K562 (cell line): ENCODE data around the gene DCUN1D1. TPM values are rescaled to one million over a fixed set of nuclear protein-coding genes. Genes with fewer than 3 reads are reported as not detected.
A peak's percentile ranks its signal among the peaks of the same experiment; 100 is the strongest.

Experiments used
- ATAC-seq: fragments of 200-7000 bp; cut with Tn5 transposase; 3 replicates; pipeline ENCODE4 v1.9.1; 2020; ENCODE audit warnings: moderate library complexity
- BruUV-seq: library from RNA; stranded (reverse); fragments of 400-500 nt; replicated peaks from 2 replicates; lab custom pipeline; 2021; lab: Mats Ljungman, UMichigan
- CTCF ChIA-PET: fragments of 300-600 bp; formaldehyde crosslinking; extraction: SDS; loops from one replicate; lab custom pipeline; 2021; ENCODE audit warnings: low intra/inter-chr PET ratio; lab: Yijun Ruan, JAX
- POLR2A ChIA-PET: fragments of 300-600, 350-650 bp; sonication (Branson Sonifier 250); formaldehyde crosslinking; extraction: SDS; loops from one replicate; lab custom pipeline; 2021; ENCODE audit warnings: antibody characterized with exemption, inconsistent platforms; lab: Yijun Ruan, JAX
- DNase-seq, 4 experiments: peaks; one replicate each; pipeline versions ENCODE4 v3.0.0 to v3.0.0-alpha.2; 2011 to 2018; ENCODE audit warnings: low spot score in 3 of 4, mixed read lengths in 3 of 4; ENCODE audit errors: extremely low read depth in 1 of 4
- FAIRE-seq: peaks from 2 replicates; lab custom pipeline; 2011; peaks lifted over from hg19 to GRCh38; lab: Jason Lieb, UNC
- H2AFZ ChIP-seq: 2 replicates; pipeline ENCODE4 v1.6.0; 2011; ENCODE audit warnings: low read depth, low read length, control low read depth, inconsistent platforms
- H3K27ac ChIP-seq: fragments of 200-600 bp; 3 replicates; pipeline ENCODE4 v1.8.0; 2011; ENCODE audit warnings: low read depth, mild to moderate bottlenecking, control low read depth, inconsistent platforms, low read length, moderate library complexity, mixed read lengths; ENCODE audit errors: extremely low read depth
- H3K27me3 ChIP-seq, 2 experiments: fragments of 300-600 bp in 1 of 2; 2 replicates in 1 of 2; 3 replicates in 1 of 2; pipeline versions ENCODE4 v1.6.0 to v1.8.0; 2011; ENCODE audit warnings: inconsistent platforms in 2 of 2, low read length in 2 of 2, mild to moderate bottlenecking in 1 of 2, mixed read lengths in 1 of 2, moderate library complexity in 1 of 2; ENCODE audit not compliant: control insufficient read depth in 2 of 2, insufficient read depth in 2 of 2
- H3K36me3 ChIP-seq: fragments of 300-600 bp; 3 replicates; pipeline ENCODE4 v1.8.0; 2011; ENCODE audit warnings: mild to moderate bottlenecking, low read length, inconsistent platforms; ENCODE audit not compliant: control insufficient read depth, insufficient read depth
- H3K4me1 ChIP-seq, 2 experiments: fragments of 200-600 bp in 1 of 2; replicated peaks in 1 of 2; 2 replicates in 1 of 2; 3 replicates in 1 of 2; pipeline versions ENCODE4 v1.5.1 to v1.8.0; 2011; ENCODE audit warnings: inconsistent platforms in 2 of 2, low read length in 2 of 2, mild to moderate bottlenecking in 1 of 2, mixed read lengths in 1 of 2, moderate library complexity in 1 of 2; ENCODE audit not compliant: control insufficient read depth in 2 of 2, insufficient read depth in 2 of 2
- H3K4me2 ChIP-seq: 2 replicates; pipeline ENCODE4 v1.6.1; 2011; ENCODE audit warnings: low read length, control low read depth, inconsistent platforms, mixed read lengths; ENCODE audit not compliant: insufficient read depth
- H3K4me3 ChIP-seq: fragments of 200-600 bp; sonication (generic), shearing (Covaris generic); 2 replicates; pipeline ENCODE4 v1.5.1; 2016; ENCODE audit warnings: control low read depth, inconsistent platforms
- H3K79me2 ChIP-seq: fragments of 200-600 bp; 3 replicates; pipeline ENCODE4 v1.8.0; 2011; ENCODE audit warnings: low read length, inconsistent platforms; ENCODE audit not compliant: control insufficient read depth, insufficient read depth
- H3K9ac ChIP-seq, 2 experiments: 2 replicates each; pipeline versions ENCODE4 v1.6.0 to v1.6.1; 2011; ENCODE audit warnings: low read depth in 2 of 2, low read length in 2 of 2, control low read depth in 1 of 2, inconsistent platforms in 1 of 2, mild to moderate bottlenecking in 1 of 2, mixed read lengths in 1 of 2; ENCODE audit not compliant: insufficient read depth in 1 of 2
- H3K9me1 ChIP-seq: one replicate; pipeline ENCODE4 v1.6.0; 2011; ENCODE audit warnings: inconsistent platforms, mild to moderate bottlenecking, low read length, moderate library complexity; ENCODE audit not compliant: control insufficient read depth, insufficient read depth
- H3K9me3 ChIP-seq: replicated peaks from 2 replicates; pipeline ENCODE4 v1.5.1; 2011; ENCODE audit warnings: low read depth, low read length, inconsistent platforms; ENCODE audit not compliant: control insufficient read depth, insufficient read depth
- H4K20me1 ChIP-seq: replicated peaks from 2 replicates; pipeline ENCODE4 v1.6.1; 2011; ENCODE audit warnings: low read length, inconsistent platforms, mixed read lengths; ENCODE audit not compliant: control insufficient read depth, insufficient read depth
- BCL6 ChIP-seq: fragments of 250-450 bp; sonication (Bioruptor Pico); IDR thresholded peaks from 2 replicates; pipeline ENCODE4 v1.4.0; 2020
- COPS2 ChIP-seq: fragments of 450-650 bp; conservative IDR thresholded peaks from 2 replicates; pipeline ENCODE4 v1.6.1; 2016; ENCODE audit warnings: mild to moderate bottlenecking, moderate library complexity
- CREB5 ChIP-seq: fragments of 250-450 bp; sonication (Bioruptor Pico); IDR thresholded peaks from 2 replicates; pipeline ENCODE4 v1.5.0; 2020; ENCODE audit warnings: mild to moderate bottlenecking
- E2F4 ChIP-seq: sonication (generic); formaldehyde crosslinking; IDR thresholded peaks from 2 replicates; pipeline ENCODE4 v1.8.0; 2022; ENCODE audit warnings: mild to moderate bottlenecking, low read depth, missing genetic modification reagents
- ETS2 ChIP-seq: IDR thresholded peaks from 2 replicates; pipeline ENCODE4 v1.6.1; 2016; ENCODE audit warnings: borderline replicate concordance, missing genetic modification characterization, mild to moderate bottlenecking, moderate library complexity, missing compliant biosample characterization; ENCODE audit not compliant: poor library complexity, severe bottlenecking
- HES1 ChIP-seq: fragments of 450-650 bp; IDR thresholded peaks from 2 replicates; pipeline ENCODE4 v1.6.1; 2016; ENCODE audit warnings: low read depth, mild to moderate bottlenecking, moderate library complexity
- HMBOX1 ChIP-seq: sonication (generic); IDR thresholded peaks from 2 replicates; pipeline ENCODE4 v1.6.1; 2016
- IRF9 ChIP-seq: fragments of 450-650 bp; IDR thresholded peaks from 2 replicates; pipeline ENCODE4 v1.6.1; 2016; ENCODE audit warnings: missing biosample characterization, missing genetic modification characterization
- NFRKB ChIP-seq: fragments of 450-650 bp; IDR thresholded peaks from 2 replicates; pipeline ENCODE4 v1.6.1; 2016; ENCODE audit warnings: low read depth
- PTBP1 ChIP-seq: fragments of 200-400 bp; formaldehyde crosslinking; IDR thresholded peaks from 2 replicates; pipeline ENCODE4 v1.6.1; 2017; ENCODE audit warnings: low read depth, low read length
- RBBP5 ChIP-seq: fragments of 200-600 bp; sonication (generic); IDR thresholded peaks from 2 replicates; pipeline ENCODE4 v1.6.1; 2012; ENCODE audit warnings: borderline replicate concordance, mild to moderate bottlenecking, low read length, control low read depth, inconsistent platforms; ENCODE audit not compliant: insufficient read depth, poor library complexity, severe bottlenecking
- RBM22 ChIP-seq: fragments of 200-400 bp; formaldehyde crosslinking; IDR thresholded peaks from 2 replicates; pipeline ENCODE4 v1.6.1; 2018; ENCODE audit warnings: low read length, low read depth; ENCODE audit not compliant: poor library complexity, severe bottlenecking
- RNF2 ChIP-seq: sonication (generic); IDR thresholded peaks from 2 replicates; pipeline ENCODE4 v1.6.1; 2016
- TAF15 ChIP-seq: fragments of 200-400 bp; formaldehyde crosslinking; IDR thresholded peaks from 2 replicates; pipeline ENCODE4 v1.6.1; 2017; ENCODE audit warnings: mild to moderate bottlenecking, low read depth, low read length, moderate library complexity
- ZBED1 ChIP-seq: IDR thresholded peaks from 2 replicates; pipeline ENCODE4 v1.6.1; 2014
- ZBTB43 ChIP-seq: sonication (generic); formaldehyde crosslinking; IDR thresholded peaks from 2 replicates; pipeline ENCODE4 v1.8.0; 2023; ENCODE audit warnings: mild to moderate bottlenecking, missing genetic modification reagents
- ZNF134 ChIP-seq: fragments of 250-450 bp; sonication (Bioruptor Pico); conservative IDR thresholded peaks from 2 replicates; pipeline ENCODE4 v1.4.0; 2020
- ZNF707 ChIP-seq: fragments of 250-450 bp; sonication (Bioruptor Pico); conservative IDR thresholded peaks from 2 replicates; pipeline ENCODE4 v1.8.0; 2022; ENCODE audit warnings: inconsistent platforms, mild to moderate bottlenecking, moderate library complexity
- in situ Hi-C: fragments of 300-500 bp; cut with MboI; formaldehyde crosslinking; loops from 4 replicates; pipeline ENCODE4 v1.15.0; 2018; ENCODE audit warnings: inconsistent platforms, mixed read lengths
- intact Hi-C: fragments of 100-400 bp; cut with micrococcal nuclease; formaldehyde crosslinking; loops from 2 replicates; pipeline ENCODE4 v1.14.2; 2022
- polyA plus RNA-seq, 8 experiments: library from polyadenylated mRNA; depleted of rRNA in 4 of 8; stranded (reverse) in 5 of 8; unstranded in 3 of 8; fragments of >200 nt; fragmentation: Nextera tagmentation in 2 of 8; fragmentation: Illumina TruSeq in 1 of 8; extraction: Ambion mirVana in 2 of 8; extraction: Trizol in 1 of 8; gene quantifications; 2 replicates each; pipeline versions ENCODE4 v1.2.1 to v1.2.3, GENCODE V29; 2011 to 2014; ENCODE audit warnings: inconsistent platforms in 1 of 8, missing spikeins in 1 of 8
- total RNA-seq, 7 experiments: library from RNA; depleted of rRNA in 6 of 7; stranded (reverse); fragments of >200 nt in 6 of 7; fragmentation: Illumina TruSeq in 2 of 7; extraction: Trizol in 2 of 7; gene quantifications; 2 replicates each; pipeline versions ENCODE4 v1.2.1 to v1.2.3, GENCODE V29; 2011 to 2021; ENCODE audit warnings: low replicate concordance in 1 of 7

Gene DCUN1D1
- total and polyA plus RNA-seq, 9 of the 15 experiments (the other 6 are each of a cell fraction or from before 2014, with no cell fraction given) = 11.4 to 46.8 (median 28.2) TPM

- no peak overlapping the region for H3K27ac ChIP-seq
- CTCF ChIA-PET = no interaction called here
Observed at GRCh38 chr3:183008800-183009199, 28.5 kb upstream of the DCUN1D1 start.

More at GRCh38 chr3:183008800-183009199, 28.5 kb upstream of the DCUN1D1 start:
- Histone ChIP-seq H3K27me3 (no peaks in the 10 kb centered on the region), H3K79me2 (no peaks in the 10 kb centered on the region), H3K4me2 (no peak overlapping the region), H3K9me3 (no peaks in the 10 kb centered on the region), H3K36me3 (no peaks in the 10 kb centered on the region), H3K4me3 (no peak overlapping the region), H4K20me1 (no peaks in the 10 kb centered on the region), H3K4me1 (peaks cover 14% of the 10 kb centered on the region in 2 experiments), H2AFZ (no peak overlapping the region), H3K9me1 (no peaks in the 10 kb centered on the region), H3K9ac (no peak overlapping the region)
- TF ChIP-seq ZNF707 (no peak), NFRKB (no peak), RBM22 (no peak), CREB5 (CRISPR knock-in tag) (no peak), RNF2 (no peak), ZBTB43 (no peak), COPS2 (no peak), BCL6 (CRISPR knock-in tag) (no peak), HMBOX1 (no peak), PTBP1 (no peak), ZBED1 (no peak), HES1 (no peak), E2F4 (no peak), ZNF134 (CRISPR knock-in tag) (no peak), TAF15 (no peak), ETS2 (no peak), IRF9 (tag) (no peak), RBBP5 (no peak)
- in situ Hi-C loops (no loop called here), intact Hi-C loops (no loop called here)
- no TSS peak for BruUV-seq
- no peak for DNase-seq
- no peak for ATAC-seq
- peak; percentile 35 for FAIRE-seq
- POLR2A ChIA-PET = no interaction called here
